ENCODE results near the gene SIGMAR1. TPM values are rescaled to one million over a fixed set of nuclear protein-coding genes. Genes with fewer than 3 reads are reported as not detected.

Gene SIGMAR1
- total RNA-seq, 2 donors from 2014 or later: 26.7 to 57.1 TPM

- intact Hi-C loops (cut with DNase I): loop anchor here (10.0 kb wide), 1 partner anchor 165 kb away; no protein-coding TSS in a partner anchor
- 14 to 25% methylated on average over 1 of the region's 1 CpG for WGBS, 2 donors
Measured at GRCh38 chr9:34599546-34599945, 38.0 kb downstream of the SIGMAR1 start.

DNA sequence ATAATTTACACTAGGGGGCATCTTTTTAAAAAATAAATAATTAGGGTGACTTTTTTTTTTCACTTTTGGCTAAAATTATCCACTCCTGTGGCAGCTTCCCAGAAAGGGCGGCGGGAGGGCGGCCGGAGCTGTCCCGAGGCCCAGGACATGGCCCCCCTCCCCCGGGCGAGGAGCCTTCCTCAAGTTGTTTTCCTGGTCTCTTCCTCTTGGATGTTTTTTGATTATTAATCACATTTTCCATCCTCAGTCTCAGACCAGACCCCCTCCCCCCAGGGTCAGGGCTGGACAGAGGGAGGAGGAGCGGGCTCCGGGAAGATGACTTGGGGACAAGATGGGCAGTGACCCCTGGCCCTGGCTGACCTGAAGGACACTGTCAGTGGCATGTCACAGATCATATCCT, 43.4 kb downstream of the SIGMAR1 start:
- WGBS, 2 donors: 65 to 68% methylated on average over 9 of the region's 9 CpGs
- TF ChIP-seq CTCF (IDR thresholded peaks at IDR 0.05): no peak
- no peak for TF ChIP-seq POLR2A (IDR thresholded peaks at IDR 0.05)
- Histone ChIP-seq H3K27me3 (no peaks in the 10 kb centered on the region), H3K4me1 (peaks cover 33% of the 10 kb centered on the region), H3K27ac (no peak overlapping the region), H3K9me3 (no peaks in the 10 kb centered on the region), H3K4me3 (no peak overlapping the region), H3K36me3 (replicated peaks in 1 of 2; ENCODE audit: insufficient read depth in 1 of 2, low read depth in 2 of 2) (no peaks in the 10 kb centered on the region)
- DNase-seq (no peak), ATAC-seq (no peak)
- intact Hi-C loops (cut with DNase I): loop anchor here (5.0 to 10.0 kb wide), 2 partner anchors 159 to 187 kb away; no protein-coding TSS in a partner anchor

More at GRCh38 chr9:34599546-34599945, 38.0 kb downstream of the SIGMAR1 start:
- DNase-seq (no peak), ATAC-seq (no peak)
- Histone ChIP-seq H3K27me3 (no peaks in the 10 kb centered on the region), H3K9me3 (no peaks in the 10 kb centered on the region), H3K4me1 (no peaks in the 10 kb centered on the region), H3K27ac (no peak overlapping the region), H3K4me3 (no peak overlapping the region), H3K36me3 (replicated peaks in 1 of 2; ENCODE audit: insufficient read depth in 1 of 2, low read depth in 2 of 2) (no peaks in the 10 kb centered on the region)
- TF ChIP-seq CTCF (IDR thresholded peaks at IDR 0.05): no peak
- no peak for TF ChIP-seq POLR2A (IDR thresholded peaks at IDR 0.05)

GRCh38 chr9:34592895-34593601, 44.5 kb downstream of the SIGMAR1 start:
- H3K4me1 ChIP-seq: peaks cover 40% of the 10 kb centered on the region
- peak; percentile 32 for ATAC-seq
- no peak overlapping the region for H3K27ac ChIP-seq

DNA sequence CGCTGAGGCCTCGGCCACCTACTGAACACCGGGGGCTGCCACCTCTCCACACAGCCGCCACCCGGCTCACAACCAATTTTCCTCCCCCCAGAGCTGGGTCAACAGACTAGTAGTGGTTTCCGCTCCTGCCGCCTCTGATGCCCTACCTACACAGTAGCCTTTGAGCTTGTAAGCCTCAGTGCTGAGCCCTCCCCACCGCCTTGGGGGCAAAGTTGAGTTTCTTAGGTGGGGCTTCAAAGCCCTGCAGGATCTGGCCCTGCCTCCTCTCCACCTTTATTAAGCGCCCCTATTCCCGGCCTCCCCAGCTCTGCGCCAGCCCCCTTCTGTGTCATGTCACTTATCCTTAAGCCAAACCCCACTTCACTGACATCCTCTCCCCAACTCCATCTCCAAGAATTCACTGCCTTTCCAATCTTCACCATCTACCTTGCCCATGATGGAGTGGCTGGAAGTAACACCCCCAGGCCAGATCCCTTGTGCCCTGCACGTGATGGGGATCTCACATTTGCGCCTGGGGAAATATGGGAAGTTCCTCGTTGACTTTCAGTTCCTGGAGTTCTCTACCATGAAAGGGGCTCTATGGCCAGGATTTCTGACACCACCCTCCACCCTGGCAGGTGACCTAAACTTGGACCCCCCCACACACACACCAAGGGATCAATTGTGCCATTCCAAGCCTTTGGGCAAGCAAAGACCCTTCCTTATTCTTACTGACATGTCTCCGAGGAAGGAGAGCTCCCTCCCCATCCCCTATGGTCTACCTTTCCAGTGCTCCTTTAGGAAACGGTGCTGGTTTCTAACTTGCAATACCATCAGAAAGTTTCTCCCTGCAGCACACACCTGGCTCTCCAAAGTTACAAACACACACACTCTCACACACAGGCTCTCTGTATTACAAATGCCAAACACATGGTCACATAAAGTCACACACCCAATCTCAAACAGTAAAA, 45.4 kb downstream of the SIGMAR1 start:
- intact Hi-C loops (cut with DNase I): loop anchor here (5.0 to 10.0 kb wide), 2 partner anchors 157 to 185 kb away; no protein-coding TSS in a partner anchor
- no peaks in the 10 kb centered on the region for H3K36me3 ChIP-seq (replicated peaks in 1 of 2; ENCODE audit: insufficient read depth in 1 of 2, low read depth in 2 of 2)
- 32 to 35% methylated on average over 12 to 16 of the region's 16 CpGs for WGBS, 2 donors
- H3K27me3 ChIP-seq: peaks cover 0 to 3% of the 10 kb centered on the region in 2 donors
- no peak overlapping the region for H3K4me3 ChIP-seq
- H3K27ac ChIP-seq: no peak overlapping the region
- H3K9me3 ChIP-seq: no peaks in the 10 kb centered on the region
- H3K4me1 ChIP-seq: peaks cover 40% of the 10 kb centered on the region
- ATAC-seq (no peak), DNase-seq (no peak)
- TF ChIP-seq CTCF (IDR thresholded peaks at IDR 0.05) (peak in 1 of 7 experiments; percentile 1), POLR2A (IDR thresholded peaks at IDR 0.05) (no peak)

More at GRCh38 chr9:34592895-34593601, 44.5 kb downstream of the SIGMAR1 start:
- no peak for TF ChIP-seq POLR2A (IDR thresholded peaks at IDR 0.05)
- H3K27me3 ChIP-seq: peaks cover 0 to 3% of the 10 kb centered on the region in 2 donors
- DNase-seq: peak in 3 of 4 donors; percentile 30 to 54 (median 47)
- H3K4me3 ChIP-seq: no peak overlapping the region
- H3K9me3 ChIP-seq: no peaks in the 10 kb centered on the region
- WGBS, 2 donors: 10 to 34% methylated on average over 3 to 26 of the region's 26 CpGs
- no peaks in the 10 kb centered on the region for H3K36me3 ChIP-seq (replicated peaks in 1 of 2; ENCODE audit: insufficient read depth in 1 of 2, low read depth in 2 of 2)
- intact Hi-C loops (cut with DNase I): loop anchor here (5.0 to 10.0 kb wide), 2 partner anchors 158 to 186 kb away; no protein-coding TSS in a partner anchor
